ENCODE data around the gene GPR141.

Gene GPR141

GRCh38 chr7:37732888-37733287, 49.3 kb downstream of the GPR141 start:
- DNase-seq, result no peak

- no peak for DNase-seq
These were observed 51.6 kb downstream of the GPR141 start for GRCh38 chr7:37735196-37735595.

- DNase-seq, result no peak
These were observed 54.8 kb downstream of the GPR141 start for GRCh38 chr7:37738321-37738720.

GRCh38 chr7:37740398-37740797, 56.8 kb downstream of the GPR141 start:
- no peak for DNase-seq

GRCh38 chr7:37741776-37742175, 58.2 kb downstream of the GPR141 start:
- no peak for DNase-seq

GRCh38 chr7:37751096-37751495, 67.5 kb downstream of the GPR141 start:
- DNase-seq, result no peak

- DNase-seq, result no peak
These were observed 70.0 kb downstream of the GPR141 start for GRCh38 chr7:37753398-37754050.

- DNase-seq, result no peak
These were observed 73.4 kb downstream of the GPR141 start for GRCh38 chr7:37756797-37757551.

GRCh38 chr7:37757563-37757962, 74.0 kb downstream of the GPR141 start:
- DNase-seq, result no peak

- no peak for DNase-seq
These were observed 75.0 kb downstream of the GPR141 start for GRCh38 chr7:37758501-37759045.

- DNase-seq, result no peak
These were observed 76.0 kb downstream of the GPR141 start for GRCh38 chr7:37759526-37759925.

- no peak for DNase-seq
These were observed 81.9 kb downstream of the GPR141 start for GRCh38 chr7:37765421-37765829.

- no peak for DNase-seq
These were observed 82.4 kb downstream of the GPR141 start for GRCh38 chr7:37765872-37766525.

- no peak for DNase-seq
These were observed 85.0 kb downstream of the GPR141 start for GRCh38 chr7:37768611-37769010.

GRCh38 chr7:37769291-37769690, 85.7 kb downstream of the GPR141 start:
- no peak for DNase-seq

- no peak for DNase-seq
These were observed 86.2 kb downstream of the GPR141 start for GRCh38 chr7:37769726-37770125.

GRCh38 chr7:37770838-37771237, 87.3 kb downstream of the GPR141 start:
- no peak for DNase-seq

- DNase-seq, result no peak
These were observed 87.8 kb downstream of the GPR141 start for GRCh38 chr7:37771342-37771741.

- no peak for DNase-seq
These were observed 88.2 kb downstream of the GPR141 start for GRCh38 chr7:37771801-37772200.

GRCh38 chr7:37775921-37776320, 92.4 kb downstream of the GPR141 start:
- DNase-seq, result no peak

GRCh38 chr7:37781156-37781555, 97.6 kb downstream of the GPR141 start:
- DNase-seq, result no peak

GRCh38 chr7:37782166-37782565, 98.6 kb downstream of the GPR141 start:
- no peak for DNase-seq

- no peak for DNase-seq
These were observed 100.4 kb downstream of the GPR141 start for GRCh38 chr7:37784015-37784414.

Data from SW 1271 (cell line).